Measurements from ENCODE around the gene TMEM132D.

DNA sequence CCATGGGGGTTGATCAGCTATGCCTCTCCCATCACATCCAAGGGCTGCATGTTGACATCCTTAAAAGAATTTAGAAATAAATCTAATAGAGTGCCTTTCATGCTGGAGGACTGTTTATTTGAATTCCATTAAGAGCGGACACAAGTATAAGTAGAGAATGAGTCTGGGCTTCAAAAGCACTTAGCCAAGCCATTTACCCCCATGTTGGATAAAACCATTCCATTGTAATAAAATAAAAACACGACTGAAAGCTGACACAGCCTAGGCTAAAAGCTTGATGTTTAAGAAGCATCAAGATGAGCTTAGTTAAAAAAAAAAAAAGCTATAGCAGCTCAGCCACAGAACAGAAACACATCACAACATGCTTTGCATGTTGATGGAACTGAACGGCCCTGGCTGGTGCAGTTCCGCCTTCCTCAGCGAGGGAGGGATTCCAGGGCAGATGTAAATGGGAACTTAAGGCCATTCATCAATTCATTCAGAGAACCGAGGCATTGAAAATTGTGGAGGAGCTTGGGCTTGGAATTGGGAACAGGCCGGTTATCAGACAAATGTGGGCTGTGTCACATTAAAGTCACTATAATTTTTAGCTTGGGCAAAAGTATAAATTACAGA is 41.2 kb downstream of the TMEM132D start:
- TF ChIP-seq USF2 (IDR thresholded peaks at IDR 0.05; ENCODE audit: low read depth, low read length) (no peak), CTCF (conservative IDR thresholded peaks at IDR 0.05; ENCODE audit: low read depth, low read length) (no peak)
